ENCODE results near the gene REPIN1.

DNA sequence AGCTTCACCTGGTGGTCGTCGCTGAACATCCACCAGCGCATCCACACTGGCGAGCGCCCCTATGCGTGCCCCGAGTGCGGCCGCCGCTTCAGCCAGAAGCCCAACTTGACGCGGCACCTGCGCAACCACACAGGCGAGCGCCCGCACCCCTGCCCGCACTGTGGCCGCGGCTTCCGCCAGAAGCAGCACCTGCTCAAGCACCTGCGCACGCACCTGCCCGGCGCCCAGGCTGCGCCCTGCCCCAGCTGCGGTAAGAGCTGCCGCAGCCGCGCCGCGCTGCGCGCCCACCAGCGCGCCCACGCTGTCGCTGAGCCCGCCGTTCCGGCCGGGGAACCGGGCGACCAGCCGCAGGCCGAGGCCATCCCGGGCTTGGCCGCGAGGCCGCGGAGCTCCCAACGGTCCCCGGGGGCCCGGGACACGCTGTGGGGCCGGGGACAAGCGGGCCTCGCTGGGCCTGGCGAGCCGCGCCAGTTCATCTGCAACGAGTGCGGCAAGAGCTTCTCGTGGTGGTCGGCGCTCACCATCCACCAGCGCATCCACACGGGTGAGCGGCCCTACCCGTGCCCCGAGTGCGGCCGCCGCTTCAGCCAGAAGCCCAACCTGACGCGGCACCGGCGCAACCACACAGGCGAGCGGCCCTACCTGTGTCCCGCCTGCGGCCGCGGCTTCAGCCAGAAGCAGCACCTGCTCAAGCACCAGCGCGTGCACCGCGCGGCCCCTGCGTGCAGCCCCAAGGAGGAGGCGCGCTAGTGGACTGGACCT lies 28.9 kb downstream of the REPIN1 start:
- no peak for TF ChIP-seq POLR2A (conservative IDR thresholded peaks at IDR 0.05)
- TF ChIP-seq SMARCE1 (IDR thresholded peaks at IDR 0.05): no peak
- TF ChIP-seq SRSF9 (IDR thresholded peaks at IDR 0.05; ENCODE audit: borderline replicate concordance, low read depth, low read length): no peak
- no peak for TF ChIP-seq ATF3 (IDR thresholded peaks at IDR 0.05)
- TF ChIP-seq ATF3 (CRISPR knock-in tag; conservative IDR thresholded peaks at IDR 0.05): no peak
- TF ChIP-seq NFYB (IDR thresholded peaks at IDR 0.05; ENCODE audit: extremely low read depth, insufficient read length): no peak
- no peak for TF ChIP-seq TRIM25 (IDR thresholded peaks at IDR 0.05; ENCODE audit: borderline replicate concordance)
- no peak for TF ChIP-seq FOXP4 (CRISPR knock-in tag; IDR thresholded peaks at IDR 0.05; ENCODE audit: borderline replicate concordance)
- no peak for TF ChIP-seq DPF2 (IDR thresholded peaks at IDR 0.05)
- no peak for TF ChIP-seq USF1 (CRISPR knock-in tag; IDR thresholded peaks at IDR 0.05)

Measured in K562 (cell line).